Stimulated activated CD8-positive, alpha-beta memory T cell treated with anti-CD3 and anti-CD28 coated beads, Interleukin-15, amount 100 ng/mL, for 1 hour (primary cell): ENCODE results near the gene TRIM72.
"Not testable (repeated sequence)": the region's sequence is repeated elsewhere in the genome, so short reads cannot be mapped to it uniquely, and the experiment has no call there.

ENCODE experiments used
- DNase-seq: peaks from one replicate; pipeline ENCODE4 v3.0.0-alpha.2; 2020; ENCODE audit warnings: low read depth

Gene TRIM72, protein sequence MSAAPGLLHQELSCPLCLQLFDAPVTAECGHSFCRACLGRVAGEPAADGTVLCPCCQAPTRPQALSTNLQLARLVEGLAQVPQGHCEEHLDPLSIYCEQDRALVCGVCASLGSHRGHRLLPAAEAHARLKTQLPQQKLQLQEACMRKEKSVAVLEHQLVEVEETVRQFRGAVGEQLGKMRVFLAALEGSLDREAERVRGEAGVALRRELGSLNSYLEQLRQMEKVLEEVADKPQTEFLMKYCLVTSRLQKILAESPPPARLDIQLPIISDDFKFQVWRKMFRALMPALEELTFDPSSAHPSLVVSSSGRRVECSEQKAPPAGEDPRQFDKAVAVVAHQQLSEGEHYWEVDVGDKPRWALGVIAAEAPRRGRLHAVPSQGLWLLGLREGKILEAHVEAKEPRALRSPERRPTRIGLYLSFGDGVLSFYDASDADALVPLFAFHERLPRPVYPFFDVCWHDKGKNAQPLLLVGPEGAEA

DNA sequence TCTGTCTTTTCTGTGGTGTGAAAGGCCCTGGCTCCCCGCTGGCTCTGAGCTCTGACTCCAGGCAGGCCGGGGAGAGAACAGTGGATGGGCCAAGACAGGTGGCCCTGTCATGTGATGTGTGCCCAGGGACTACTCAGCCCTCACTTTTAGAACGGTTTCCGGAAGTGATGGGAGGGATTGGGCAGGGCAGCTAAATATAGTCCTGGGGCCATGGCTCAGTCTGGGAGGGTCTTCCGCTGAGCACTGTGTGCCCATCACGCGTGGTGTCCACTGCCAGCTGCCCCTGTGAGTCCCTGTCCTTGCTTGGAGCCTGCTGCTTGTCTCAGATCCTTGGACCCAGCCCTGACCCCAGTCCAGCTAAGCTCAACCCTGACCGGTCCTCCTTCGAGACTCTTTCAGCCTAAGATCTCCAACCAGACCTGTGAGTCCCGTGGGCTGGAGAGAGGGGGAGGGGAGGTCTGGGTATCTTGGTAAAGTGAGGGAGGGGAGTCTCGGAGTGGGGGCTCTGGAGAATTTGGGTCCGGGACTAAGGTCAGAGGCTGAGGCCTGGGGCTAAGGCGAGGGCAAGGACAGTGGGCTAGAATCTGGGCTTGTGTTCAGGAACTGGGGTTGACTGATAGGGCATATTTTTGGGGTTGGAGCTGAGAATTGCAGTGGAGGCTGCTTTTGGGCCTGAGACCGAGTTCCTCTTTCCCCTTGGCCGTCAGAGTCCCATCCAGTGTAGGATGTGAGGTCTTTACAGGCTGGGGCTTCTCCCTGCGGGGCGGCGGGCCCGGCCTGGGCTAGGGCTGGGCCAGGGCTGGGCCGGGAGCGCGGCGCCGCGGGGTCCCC lies at the start of gene TRIM72:
TRIM72 (plus strand) TSS at position 243 of the 831 bp plus-strand sequence. CDS start 620 bp downstream, outside the sequence.
- DNase-seq: no peak

DNA sequence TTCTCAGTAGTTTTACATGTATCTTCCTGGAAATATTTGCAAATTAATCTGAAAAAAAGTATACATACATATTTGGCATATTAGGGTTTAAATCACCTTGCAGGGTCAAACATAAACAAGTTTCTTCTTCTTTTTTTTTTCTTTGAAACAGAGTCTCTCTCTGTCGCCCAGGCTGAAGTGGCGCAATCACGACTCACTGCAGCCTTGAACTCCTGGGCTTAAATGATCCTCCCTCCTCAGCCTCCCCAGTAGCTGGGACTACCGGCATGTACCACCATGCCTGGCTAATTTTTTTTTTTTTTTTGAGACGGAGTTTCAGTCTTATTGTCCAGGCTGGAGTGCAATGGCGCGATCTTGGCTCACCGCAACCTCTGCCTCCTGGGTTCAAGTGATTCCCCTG lies 46.6 kb upstream of the TRIM72 start:
- DNase-seq: no peak

DNA sequence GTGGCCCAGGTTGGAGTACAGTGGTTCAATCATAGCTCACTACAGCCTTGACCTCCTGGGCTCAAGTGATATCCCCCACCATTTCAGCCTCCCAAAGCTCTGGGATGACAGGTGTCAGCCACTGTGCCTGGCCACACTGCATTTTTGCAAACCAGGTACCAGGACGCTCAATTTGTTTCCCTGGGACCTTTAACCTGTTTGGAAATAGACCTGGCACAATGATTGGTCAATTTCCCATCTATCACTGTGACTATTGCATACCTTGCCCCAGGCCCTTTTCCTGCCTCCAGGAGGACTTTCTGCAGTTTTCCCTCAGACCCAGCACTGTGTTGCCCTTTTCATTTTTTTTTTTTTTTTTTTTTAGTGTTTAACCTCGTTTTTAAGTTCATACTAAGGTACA lies 45.1 kb upstream of the TRIM72 start:
- DNase-seq: no peak

DNA sequence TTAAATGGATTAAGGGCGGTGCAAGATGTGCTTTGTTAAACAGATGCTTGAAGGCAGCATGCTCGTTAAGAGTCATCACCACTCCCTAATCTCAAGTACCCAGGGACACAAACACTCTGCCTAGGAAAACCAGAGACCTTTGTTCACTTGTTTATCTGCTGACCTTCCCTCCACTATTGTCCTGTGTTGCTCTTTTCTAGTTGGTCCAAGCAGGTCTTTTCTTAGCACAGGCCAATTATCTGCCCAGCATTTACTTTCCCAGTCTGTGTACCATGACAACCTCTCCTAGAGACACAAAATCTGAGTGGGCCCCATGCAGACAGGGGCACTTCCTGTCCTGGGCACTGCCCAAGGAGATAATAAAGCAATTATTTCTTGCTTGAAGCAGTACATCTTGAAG lies 43.9 kb upstream of the TRIM72 start:
- not testable (repeated sequence) for DNase-seq

DNA sequence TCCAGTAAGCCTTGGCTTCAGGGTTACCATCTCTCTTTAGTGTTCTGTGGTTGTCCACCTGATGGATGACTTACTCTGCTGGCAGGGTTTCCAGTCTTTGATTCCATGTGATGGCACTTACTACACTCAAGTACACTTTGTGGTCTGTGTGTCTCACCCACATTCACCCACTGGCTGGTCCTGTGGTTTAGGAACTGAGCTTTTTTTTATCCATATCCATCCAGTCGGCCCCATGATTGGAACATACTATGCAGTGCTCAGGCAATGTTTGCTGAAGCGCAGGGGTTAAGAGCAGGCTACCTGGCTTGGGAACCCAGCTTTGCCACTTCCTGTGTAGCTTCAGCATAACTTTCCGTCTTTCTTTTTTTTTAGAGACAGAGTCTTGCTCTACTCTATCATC lies 36.8 kb upstream of the TRIM72 start:
- no peak for DNase-seq

DNA sequence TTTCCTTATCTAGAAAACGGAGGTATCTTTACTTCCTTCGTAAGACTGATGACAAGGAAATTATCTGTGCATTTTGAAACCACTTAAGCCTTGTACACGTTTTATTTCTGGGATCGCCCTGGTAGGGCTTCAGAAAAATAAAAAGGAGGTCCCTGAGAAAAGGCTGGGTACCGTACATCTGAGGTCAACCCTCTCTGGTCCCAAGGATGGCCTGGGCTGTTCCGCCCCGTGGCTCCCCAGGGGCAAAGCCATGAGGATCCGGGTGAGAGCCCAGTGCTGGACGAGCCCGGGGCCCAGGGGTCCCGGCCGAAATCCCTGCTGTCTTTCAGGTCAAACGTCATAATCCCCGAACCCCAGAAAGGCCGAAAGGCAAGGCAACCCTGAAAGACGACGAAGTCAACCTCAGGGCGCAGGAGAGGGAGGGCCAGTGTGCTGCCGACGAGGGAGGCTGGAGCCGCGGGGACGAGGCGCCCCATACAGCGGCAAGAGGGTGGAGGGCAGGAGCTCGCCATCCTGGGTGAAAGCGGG lies 34.6 kb upstream of the TRIM72 start:
- DNase-seq: no peak

DNA sequence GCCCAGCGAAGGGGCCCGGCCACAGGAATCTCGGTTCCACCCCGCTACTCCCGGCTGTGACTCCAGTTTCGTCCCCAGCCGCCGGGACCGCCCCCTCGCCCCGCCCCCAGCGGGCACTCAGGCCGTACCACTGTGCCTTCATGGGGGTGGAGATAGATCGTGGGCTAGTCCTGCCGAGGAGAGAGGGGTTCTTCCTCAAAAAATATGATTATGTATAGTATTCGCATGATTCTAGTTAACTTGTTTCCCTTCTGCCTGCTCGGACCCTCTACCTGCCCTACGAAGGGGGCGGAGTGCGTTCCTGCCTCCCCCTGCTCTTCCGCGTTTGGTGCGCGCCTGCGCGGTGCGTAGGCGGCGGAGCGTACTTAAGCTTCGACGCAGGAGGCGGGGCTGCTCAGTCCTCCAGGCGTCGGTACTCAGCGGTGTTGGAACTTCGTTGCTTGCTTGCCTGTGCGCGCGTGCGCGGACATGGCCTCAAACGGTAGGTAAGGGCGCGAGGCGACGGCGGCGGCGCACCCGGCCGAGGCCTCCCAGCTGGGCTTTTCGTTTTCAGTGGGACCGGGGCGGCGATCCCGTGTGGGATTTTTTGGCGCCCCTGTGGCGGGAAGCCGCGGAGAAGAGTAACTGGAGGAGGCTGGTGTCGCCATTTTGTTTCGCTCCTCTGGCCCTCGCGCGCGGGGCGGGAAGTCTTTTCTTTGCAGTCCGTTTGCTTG lies 34.0 kb upstream of the TRIM72 start, which contains the start of gene FUS:
FUS (plus strand) TSS at position 393 of the 713 bp plus-strand sequence; CDS start at position 469, 76 bp downstream.
- DNase-seq: peak; percentile 76

DNA sequence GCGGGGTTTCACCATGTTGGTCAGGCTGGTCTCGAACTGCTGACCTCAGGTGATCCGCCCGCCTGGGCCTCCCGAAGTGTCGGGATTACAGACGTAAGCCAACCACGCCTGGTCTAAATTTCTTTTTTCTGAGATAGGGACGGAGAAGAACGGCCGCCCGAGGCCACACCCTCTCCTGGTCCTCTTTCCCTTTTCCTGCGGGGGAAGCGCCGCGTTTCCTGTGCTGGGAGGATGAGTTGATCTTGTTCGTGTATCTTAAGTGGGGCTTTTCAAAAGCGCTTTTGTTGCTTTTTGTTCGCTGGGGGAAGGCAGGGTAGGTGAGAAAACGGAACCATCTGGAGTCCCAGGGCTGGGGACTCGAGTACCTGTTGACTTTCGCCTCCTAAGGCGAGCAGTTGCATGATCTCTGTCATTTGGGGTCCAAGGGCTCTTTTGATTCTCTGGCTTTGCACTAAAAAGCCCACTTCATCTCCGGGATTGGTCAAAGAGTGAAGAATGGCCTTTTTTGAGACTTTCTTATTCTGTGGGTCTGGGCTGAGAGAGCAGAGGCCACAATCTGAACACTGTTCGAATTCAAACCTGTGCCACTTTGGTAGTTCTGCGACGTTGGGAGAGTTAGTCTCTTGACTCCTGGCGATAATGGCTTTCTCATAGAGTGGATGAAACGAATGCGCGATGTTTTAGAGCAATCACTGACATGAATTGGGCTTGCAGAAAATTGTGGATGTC lies 32.7 kb upstream of the TRIM72 start:
- no peak for DNase-seq

DNA sequence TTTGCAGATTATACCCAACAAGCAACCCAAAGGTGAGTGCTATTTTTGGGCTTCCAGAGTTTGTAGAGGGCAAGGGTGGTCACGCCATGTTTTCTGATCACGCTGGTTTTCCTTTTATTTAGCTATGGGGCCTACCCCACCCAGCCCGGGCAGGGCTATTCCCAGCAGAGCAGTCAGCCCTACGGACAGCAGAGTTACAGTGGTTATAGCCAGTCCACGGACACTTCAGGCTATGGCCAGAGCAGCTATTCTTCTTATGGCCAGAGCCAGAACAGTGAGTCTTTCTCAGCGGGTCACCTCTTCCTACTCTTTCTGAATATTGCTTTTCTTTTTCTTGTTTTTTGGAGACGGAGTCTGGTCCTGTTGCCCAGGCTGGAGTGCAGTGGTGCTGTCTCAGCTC lies 31.5 kb upstream of the TRIM72 start:
- no peak for DNase-seq

DNA sequence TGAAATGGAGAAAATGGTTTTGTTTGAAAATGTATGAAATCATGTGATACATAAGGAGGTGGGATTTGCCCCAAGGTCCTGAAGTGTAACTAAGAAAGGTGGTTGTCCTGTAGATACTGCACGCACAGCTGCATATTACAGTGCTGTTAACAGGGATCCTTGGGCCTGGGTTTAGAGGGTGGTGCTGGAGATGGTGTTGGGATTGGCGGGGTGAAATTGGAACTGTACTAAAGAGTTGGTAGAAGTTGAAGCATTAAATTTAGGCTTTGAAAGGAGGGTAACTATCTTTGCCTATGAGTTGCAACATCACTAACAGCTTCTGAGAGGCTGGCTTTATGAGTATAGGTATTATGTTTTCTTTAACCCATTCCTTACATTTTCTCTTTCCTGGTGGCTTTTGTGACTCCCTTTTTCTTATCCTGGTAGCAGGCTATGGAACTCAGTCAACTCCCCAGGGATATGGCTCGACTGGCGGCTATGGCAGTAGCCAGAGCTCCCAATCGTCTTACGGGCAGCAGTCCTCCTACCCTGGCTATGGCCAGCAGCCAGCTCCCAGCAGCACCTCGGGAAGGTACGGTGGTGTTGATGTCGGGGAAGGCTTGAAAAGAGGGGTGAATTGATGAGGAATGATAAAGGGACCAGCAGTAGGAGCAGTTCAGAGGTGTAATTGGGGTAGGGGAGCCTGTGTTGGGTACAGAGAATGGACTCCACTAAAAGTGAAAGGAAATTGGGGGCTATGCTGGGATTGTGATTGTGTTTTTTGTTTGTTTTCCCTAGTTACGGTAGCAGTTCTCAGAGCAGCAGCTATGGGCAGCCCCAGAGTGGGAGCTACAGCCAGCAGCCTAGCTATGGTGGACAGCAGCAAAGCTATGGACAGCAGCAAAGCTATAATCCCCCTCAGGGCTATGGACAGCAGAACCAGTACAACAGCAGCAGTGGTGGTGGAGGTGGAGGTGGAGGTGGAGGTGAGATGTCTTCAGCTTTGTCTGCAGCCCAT lies 30.2 kb upstream of the TRIM72 start:
- no peak for DNase-seq

DNA sequence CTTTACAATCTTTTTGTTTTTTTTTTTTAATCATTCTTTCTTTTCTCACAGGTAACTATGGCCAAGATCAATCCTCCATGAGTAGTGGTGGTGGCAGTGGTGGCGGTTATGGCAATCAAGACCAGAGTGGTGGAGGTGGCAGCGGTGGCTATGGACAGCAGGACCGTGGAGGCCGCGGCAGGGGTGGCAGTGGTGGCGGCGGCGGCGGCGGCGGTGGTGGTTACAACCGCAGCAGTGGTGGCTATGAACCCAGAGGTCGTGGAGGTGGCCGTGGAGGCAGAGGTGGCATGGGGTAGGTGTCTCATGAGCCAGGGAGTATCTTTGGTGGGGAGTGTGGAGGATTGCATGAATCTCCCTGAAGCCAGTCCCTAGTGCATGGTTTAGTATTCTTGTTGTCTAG lies 29.0 kb upstream of the TRIM72 start:
- no peak for DNase-seq

DNA sequence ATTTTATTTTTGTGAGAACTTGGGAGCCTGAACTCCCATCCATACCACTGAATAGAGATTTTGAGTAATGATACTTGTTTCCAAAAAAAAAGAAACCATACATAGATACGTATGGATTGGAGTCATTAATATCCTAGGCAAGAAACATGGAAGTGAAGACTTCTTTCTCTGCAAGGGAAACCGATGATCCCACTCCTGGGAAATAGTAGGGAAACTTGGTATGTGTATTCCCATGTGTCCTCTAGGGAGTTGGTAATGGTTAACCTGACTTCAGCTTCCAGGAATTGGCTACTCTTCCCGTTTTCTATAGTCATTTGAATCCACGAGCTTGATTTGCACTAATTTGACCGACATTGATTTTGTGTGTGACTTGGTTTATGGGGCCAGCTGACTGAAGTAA lies 28.6 kb upstream of the TRIM72 start:
- DNase-seq: no peak

DNA sequence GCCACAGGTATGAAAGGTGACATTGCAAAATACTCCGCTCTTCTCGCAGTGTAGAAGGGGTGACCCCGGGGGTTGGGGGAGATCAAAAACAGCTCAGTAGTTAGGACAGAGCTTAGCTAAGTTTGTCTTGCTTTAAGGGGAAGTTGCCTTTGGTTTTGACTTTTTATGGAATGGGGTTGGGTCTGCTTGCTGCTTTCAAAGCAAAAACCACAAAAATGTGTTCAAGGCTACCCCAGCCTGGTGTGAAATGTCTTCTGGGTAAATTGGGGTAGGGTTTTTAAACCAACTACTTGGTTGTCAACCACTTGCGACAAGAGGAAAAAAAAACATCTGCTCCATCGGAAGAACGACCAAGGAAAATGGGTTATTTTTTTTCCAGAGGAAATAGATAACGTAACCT lies 27.7 kb upstream of the TRIM72 start:
- no peak for DNase-seq

DNA sequence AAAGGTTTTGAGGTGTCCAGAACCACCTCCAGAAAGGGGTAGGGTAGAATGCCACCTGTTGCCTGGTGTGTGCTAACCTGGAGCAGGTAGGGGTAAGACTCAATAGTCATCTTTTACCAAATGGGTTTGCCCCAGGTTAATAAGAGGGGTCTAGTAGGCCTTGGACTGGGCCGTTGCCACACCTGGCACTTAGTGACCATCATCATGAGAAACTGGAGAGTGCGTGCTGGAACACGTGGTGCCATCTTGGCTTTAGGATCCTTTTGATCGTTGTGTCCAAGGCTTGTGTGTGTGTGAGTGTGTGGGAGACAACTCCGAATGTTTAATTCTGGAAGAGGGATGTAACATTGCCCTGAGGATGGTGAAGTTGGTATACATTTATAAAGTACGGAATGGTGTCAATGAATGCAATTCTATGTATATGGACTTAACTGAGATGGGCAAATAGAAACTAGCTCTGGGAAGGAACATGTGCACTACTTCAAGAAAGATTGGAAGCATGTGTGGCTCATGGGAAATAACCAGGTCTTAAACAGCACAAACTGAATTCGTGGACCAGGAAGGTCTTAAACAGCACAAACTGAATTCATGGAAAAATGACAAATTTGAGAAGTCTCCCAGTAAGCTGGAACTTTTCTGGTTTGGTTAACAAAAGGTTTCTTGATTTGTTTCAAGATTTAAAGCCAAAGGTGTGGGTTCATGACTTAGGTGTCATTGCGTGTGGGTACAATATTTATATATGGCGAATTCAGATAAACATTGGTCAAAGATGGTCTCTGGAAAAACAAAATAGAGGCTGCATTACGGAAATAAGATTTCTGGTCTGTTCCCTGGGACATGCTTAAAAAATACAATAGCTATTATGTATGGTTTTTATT lies 26.8 kb upstream of the TRIM72 start:
- no peak for DNase-seq

DNA sequence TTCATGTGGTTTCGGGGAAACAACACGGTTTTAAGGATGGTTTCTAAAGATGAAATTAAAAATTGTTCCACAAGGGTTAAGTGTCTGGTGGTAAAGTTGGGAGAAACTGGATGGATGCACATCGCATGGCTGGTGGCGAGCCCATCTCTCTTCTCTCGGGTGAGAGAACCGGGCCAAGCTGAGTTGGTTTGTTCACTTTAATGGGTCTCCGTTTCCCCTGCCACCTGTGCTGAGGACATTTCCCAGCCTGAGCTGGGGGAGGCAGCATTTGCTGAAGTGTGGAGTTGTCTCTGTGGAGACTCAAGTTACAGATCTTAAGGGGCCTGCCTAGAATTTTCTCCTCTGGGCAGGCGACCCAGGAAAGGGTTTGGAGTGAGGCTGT lies 26.1 kb upstream of the TRIM72 start:
- no peak for DNase-seq

DNA sequence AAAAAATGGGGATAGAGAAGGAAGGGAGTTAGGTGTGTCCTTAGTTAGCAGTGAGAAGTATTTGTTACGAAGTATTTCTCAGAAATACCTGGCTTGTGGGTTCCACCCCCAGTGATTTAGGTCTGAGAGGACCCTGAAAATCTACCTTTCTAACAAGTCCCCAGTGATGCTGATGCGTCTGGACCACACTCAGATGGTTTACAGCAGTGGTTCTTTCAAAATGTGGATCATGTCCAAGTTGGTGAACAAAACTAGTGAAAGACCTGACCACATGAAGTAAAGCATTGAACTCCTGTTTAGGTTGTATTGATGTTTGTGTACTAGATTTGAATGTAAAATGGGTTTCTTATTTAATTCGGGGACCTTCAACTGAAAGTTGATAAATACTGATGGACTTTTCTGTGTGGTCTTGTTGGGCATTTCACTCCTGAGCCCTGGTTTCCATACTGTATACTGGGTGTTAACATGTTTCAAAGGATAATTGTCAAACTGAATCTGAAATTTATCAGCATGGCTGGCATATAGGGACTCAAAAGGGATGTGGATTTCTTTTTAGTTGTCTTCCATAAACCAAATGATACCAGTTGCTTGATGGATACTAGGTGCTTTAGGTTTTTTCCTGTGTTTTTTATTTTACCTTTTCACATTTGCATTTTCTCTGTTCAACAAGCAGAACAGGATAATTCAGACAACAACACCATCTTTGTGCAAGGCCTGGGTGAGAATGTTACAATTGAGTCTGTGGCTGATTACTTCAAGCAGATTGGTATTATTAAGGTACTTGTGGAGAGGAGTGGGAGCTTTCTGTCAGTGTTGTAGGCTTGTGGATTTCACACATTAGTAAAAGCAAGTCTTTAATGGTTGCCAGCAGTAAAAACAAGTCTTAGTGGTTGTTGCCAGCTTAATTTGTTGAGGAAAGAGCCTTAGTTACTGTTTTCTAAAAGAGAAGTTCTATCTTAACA lies 25.2 kb upstream of the TRIM72 start:
- DNase-seq: no peak

DNA sequence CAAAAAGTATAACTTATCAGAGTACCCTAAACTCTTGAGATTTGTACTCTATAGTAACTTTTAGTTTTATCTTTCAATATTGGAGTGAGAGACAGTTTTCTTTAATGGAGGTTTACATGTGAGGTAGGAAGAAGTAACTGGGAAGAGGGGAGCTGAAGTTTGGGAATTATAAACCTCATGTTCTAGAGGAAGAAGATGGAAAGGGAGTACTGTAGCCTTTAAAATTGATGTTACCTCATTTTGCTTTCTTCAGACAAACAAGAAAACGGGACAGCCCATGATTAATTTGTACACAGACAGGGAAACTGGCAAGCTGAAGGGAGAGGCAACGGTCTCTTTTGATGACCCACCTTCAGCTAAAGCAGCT lies 24.5 kb upstream of the TRIM72 start:
- no peak for DNase-seq

DNA sequence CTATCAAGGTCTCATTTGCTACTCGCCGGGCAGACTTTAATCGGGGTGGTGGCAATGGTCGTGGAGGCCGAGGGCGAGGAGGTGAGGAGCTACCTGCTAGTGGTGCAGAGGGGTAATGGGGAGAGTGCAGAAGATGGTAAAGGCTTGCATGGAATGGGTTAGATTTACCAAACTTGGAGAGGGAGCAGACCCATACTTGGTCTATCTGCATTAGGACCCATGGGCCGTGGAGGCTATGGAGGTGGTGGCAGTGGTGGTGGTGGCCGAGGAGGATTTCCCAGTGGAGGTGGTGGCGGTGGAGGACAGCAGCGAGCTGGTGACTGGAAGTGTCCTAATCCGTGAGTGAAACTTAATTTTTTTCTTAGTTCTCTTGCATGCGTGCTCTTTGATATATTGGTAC lies 23.9 kb upstream of the TRIM72 start:
- DNase-seq: no peak
